AG09309 (cell line): ENCODE results near the gene POLR3E.

Experiments
- DNase-seq: peaks from one replicate; pipeline ENCODE4 v3.0.0-alpha.2; 2010; ENCODE audit warnings: low read depth
- H3K4me3 ChIP-seq: 2 replicates; pipeline ENCODE4 v1.5.1; 2011; ENCODE audit warnings: mild to moderate bottlenecking, low read depth, low read length, moderate library complexity; ENCODE audit not compliant: control insufficient read depth
- TF ChIP-seq, protein P1 (sequence below): IDR thresholded peaks from 2 replicates; pipeline ENCODE4 v1.5.1; 2011; ENCODE audit warnings: mild to moderate bottlenecking, low read depth, low read length, inconsistent platforms; ENCODE audit not compliant: insufficient read depth, control insufficient read depth; ENCODE audit errors: missing control alignments

POLR3E gene

GRCh38 chr16:22322021-22322471 lies 24.8 kb downstream of the POLR3E start:
- TF ChIP-seq, protein P1, sequence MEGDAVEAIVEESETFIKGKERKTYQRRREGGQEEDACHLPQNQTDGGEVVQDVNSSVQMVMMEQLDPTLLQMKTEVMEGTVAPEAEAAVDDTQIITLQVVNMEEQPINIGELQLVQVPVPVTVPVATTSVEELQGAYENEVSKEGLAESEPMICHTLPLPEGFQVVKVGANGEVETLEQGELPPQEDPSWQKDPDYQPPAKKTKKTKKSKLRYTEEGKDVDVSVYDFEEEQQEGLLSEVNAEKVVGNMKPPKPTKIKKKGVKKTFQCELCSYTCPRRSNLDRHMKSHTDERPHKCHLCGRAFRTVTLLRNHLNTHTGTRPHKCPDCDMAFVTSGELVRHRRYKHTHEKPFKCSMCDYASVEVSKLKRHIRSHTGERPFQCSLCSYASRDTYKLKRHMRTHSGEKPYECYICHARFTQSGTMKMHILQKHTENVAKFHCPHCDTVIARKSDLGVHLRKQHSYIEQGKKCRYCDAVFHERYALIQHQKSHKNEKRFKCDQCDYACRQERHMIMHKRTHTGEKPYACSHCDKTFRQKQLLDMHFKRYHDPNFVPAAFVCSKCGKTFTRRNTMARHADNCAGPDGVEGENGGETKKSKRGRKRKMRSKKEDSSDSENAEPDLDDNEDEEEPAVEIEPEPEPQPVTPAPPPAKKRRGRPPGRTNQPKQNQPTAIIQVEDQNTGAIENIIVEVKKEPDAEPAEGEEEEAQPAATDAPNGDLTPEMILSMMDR = no peak
- no peak overlapping the region for H3K4me3 ChIP-seq
- DNase-seq = no peak

DNA sequence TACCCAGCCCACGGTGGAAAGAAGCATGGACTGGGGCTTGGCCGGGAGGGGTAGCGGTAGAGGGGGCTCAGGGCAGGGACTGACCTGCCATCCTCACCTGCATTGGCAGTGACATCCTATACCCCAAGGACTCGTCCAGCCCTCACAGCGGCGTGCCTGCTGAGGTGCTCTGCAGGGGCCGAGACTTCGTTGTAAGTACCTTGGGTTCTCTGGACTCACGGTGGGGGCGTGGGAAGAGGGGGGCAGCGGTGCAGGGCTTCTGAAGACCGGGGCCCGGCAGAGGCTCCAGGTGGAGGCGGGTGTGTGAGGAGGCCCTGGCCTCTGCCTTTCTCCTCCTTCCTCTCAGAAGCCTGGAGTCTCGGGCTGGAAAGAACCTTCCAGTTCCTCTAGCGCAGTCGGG lies 25.5 kb downstream of the POLR3E start:
- TF ChIP-seq, protein P1 = no peak
- H3K4me3 ChIP-seq = no peak overlapping the region
- no peak for DNase-seq

DNA sequence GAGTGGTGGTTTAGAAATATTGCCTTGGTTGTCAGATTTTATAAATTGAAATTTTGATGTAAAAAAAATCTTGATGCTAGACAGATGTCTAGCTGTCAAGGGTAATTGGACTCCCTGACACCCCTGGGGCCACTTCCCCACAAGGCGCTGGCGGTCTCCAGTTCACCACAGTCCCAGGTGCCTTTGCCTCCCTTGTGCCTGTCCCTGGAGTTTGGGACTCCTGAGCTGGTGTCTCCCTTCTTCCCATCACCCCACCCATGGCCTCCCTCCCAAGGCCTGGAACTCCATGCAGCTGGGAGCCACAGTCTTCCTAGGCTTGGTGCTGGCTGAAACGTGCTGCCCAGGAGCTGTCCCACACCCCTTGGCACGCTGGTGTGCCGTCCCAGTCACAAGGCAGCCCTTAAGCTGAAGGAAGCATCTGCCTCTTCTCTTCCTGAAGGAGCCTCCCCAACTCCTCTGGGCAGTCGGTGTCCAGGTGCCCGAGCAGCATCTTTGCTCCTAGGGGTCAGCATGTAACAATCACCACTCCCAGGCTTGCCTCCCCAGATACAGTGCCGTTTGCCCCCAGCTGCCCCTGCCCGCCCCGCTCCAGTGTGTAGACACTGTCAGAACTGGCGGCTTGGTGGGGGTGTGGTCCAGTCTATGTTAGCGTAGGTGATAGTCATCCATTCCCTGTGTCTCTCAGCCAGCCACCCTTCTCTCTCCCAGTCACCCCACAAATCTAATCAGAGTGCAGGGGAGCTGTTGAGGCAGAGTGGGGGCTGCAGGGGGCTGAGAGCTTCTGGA lies 26.2 kb downstream of the POLR3E start:
- no peak overlapping the region for H3K4me3 ChIP-seq
- TF ChIP-seq, protein P1 = no peak
- DNase-seq = no peak

DNA sequence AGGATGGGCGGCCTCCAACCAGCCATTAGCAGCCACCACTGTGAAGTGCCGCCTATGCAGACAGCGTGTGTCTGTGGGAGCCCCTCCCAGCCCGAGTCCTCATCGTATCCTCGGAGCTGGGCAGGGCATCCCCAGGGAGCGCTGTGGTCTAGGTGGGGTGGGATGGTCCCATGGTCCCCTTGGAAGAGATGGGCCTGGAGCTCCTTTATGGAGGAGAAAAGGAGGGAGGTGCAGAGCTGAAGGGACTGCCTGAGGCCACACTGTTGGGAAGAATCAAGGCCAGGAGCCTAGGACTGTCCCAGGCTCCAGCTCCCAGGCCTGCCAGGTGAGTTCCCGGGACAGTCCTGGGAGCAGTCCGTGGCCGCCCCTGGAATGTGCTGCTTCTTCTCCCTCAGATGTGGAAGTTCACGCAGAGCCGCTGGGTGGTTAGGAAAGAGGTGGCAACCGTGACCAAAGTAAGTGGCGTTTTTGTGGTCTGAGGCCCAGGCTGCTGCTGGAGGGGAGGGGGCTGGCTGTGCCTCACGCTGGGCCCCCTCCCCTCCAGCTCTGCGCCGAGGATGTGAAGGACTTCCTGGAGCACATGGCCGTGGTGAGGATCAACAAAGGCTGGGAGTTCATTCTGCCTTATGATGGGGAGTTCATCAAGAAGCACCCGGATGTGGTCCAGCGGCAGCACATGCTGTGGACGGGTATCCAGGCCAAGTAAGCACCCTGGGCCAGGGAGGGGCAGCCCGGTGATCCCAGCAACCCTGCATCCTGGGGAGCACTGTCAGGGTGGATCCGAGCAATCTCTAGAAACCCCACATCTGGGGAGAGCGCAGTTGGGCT lies 27.0 kb downstream of the POLR3E start:
- TF ChIP-seq, protein P1 = no peak

GRCh38 chr16:22324787-22325597 lies 27.8 kb downstream of the POLR3E start:
- TF ChIP-seq, protein P1 = no peak
- no peak for DNase-seq
- no peak overlapping the region for H3K4me3 ChIP-seq

More for the DNA sequence above, 27.0 kb downstream of the POLR3E start:
- H3K4me3 ChIP-seq = no peak overlapping the region
- no peak for DNase-seq

GRCh38 chr16:22325598-22326368 lies 28.6 kb downstream of the POLR3E start:
- DNase-seq = no peak
- TF ChIP-seq, protein P1 = no peak
- H3K4me3 ChIP-seq = no peak overlapping the region
